ENCODE measurements around the gene ACOX2.

Gene ACOX2

GRCh38 chr3:58566398-58567250 is 29.6 kb upstream of the ACOX2 start:
- DNase-seq, result peak in 1 of 2 donors; percentile 40
- intact Hi-C loops (cut with DNase I; ENCODE audit: low total_unique reads), result no loop called here
- H3K27me3 ChIP-seq, result no peaks in the 10 kb centered on the region
- no peak overlapping the region for H3K4me3 ChIP-seq
- no peaks in the 10 kb centered on the region for H3K36me3 ChIP-seq
- H3K9me3 ChIP-seq, result no peaks in the 10 kb centered on the region
- no peak overlapping the region for H3K27ac ChIP-seq
- no peaks in the 10 kb centered on the region for H3K4me1 ChIP-seq
- no peak for TF ChIP-seq CTCF (IDR thresholded peaks at IDR 0.05)

GRCh38 chr3:58565621-58566397 is 28.8 kb upstream of the ACOX2 start:
- intact Hi-C loops (cut with DNase I; ENCODE audit: low total_unique reads), result no loop called here
- H3K4me3 ChIP-seq, result no peak overlapping the region
- no peaks in the 10 kb centered on the region for H3K27me3 ChIP-seq
- H3K4me1 ChIP-seq, result no peaks in the 10 kb centered on the region
- no peak for TF ChIP-seq CTCF (IDR thresholded peaks at IDR 0.05)
- DNase-seq, result peak in 1 of 2 donors; percentile 55
- H3K9me3 ChIP-seq, result no peaks in the 10 kb centered on the region
- no peaks in the 10 kb centered on the region for H3K36me3 ChIP-seq
- no peak overlapping the region for H3K27ac ChIP-seq

GRCh38 chr3:58564456-58565160 is 27.6 kb upstream of the ACOX2 start:
- Histone ChIP-seq H3K4me1 (no peaks in the 10 kb centered on the region), H3K27ac (no peak overlapping the region), H3K36me3 (no peaks in the 10 kb centered on the region), H3K27me3 (no peaks in the 10 kb centered on the region), H3K9me3 (no peaks in the 10 kb centered on the region), H3K4me3 (no peak overlapping the region)
- peak in 1 of 2 donors; percentile 56 for DNase-seq
- no peak for TF ChIP-seq CTCF (IDR thresholded peaks at IDR 0.05)
- intact Hi-C loops (cut with DNase I; ENCODE audit: low total_unique reads), result no loop called here

GRCh38 chr3:58564054-58564453 is 27.1 kb upstream of the ACOX2 start:
- Histone ChIP-seq H3K9me3 (no peaks in the 10 kb centered on the region), H3K27ac (no peak overlapping the region), H3K27me3 (no peaks in the 10 kb centered on the region), H3K36me3 (no peaks in the 10 kb centered on the region), H3K4me3 (no peak overlapping the region), H3K4me1 (no peaks in the 10 kb centered on the region)
- intact Hi-C loops (cut with DNase I; ENCODE audit: low total_unique reads), result no loop called here
- peak in 1 of 2 donors; percentile 19 for DNase-seq
- TF ChIP-seq CTCF (IDR thresholded peaks at IDR 0.05), result no peak

- no peaks in the 10 kb centered on the region for H3K9me3 ChIP-seq
- no peak overlapping the region for H3K4me3 ChIP-seq
- no peaks in the 10 kb centered on the region for H3K36me3 ChIP-seq
- H3K27me3 ChIP-seq, result no peaks in the 10 kb centered on the region
- H3K27ac ChIP-seq, result no peak overlapping the region
- intact Hi-C loops (cut with DNase I; ENCODE audit: low total_unique reads), result no loop called here
- TF ChIP-seq CTCF (IDR thresholded peaks at IDR 0.05), result no peak
- DNase-seq, result peak in 1 of 2 donors; percentile 21
- H3K4me1 ChIP-seq, result no peaks in the 10 kb centered on the region
These were observed 26.5 kb upstream of the ACOX2 start for GRCh38 chr3:58563386-58564035.

Measured in tibial artery (tissue), 4 donors.